Right lobe of liver (tissue), 4 donors: ENCODE results near the gene ZNF594.
"Not testable (repeated sequence)": the region's sequence is repeated elsewhere in the genome, so short reads cannot be mapped to it uniquely, and the experiment has no call there.

Experiments
- POLR2A ChIP-seq: fragments of 450-650 bp; IDR thresholded peaks from one replicate; pipeline ENCODE4 v1.6.1; 2017; ENCODE audit warnings: antibody characterized with exemption, mild to moderate bottlenecking
- TF ChIP-seq, protein P1 (sequence below), 4 donors: fragments of 200-600 bp in 3 of 4; fragments of 450-650 bp in 1 of 4; IDR thresholded peaks; one replicate each; pipeline versions ENCODE4 v1.5.1 to v1.8.0; 2016 to 2022; ENCODE audit warnings: antibody characterized with exemption in 4 of 4, mild to moderate bottlenecking in 2 of 4
- donor health status: DM: no; HTN: no; CAD: no.
- donor health status: DM: no; HTN: no; CAD: no.
- donor health status: DM: no; HTN: yes; CAD: no.

DNA sequence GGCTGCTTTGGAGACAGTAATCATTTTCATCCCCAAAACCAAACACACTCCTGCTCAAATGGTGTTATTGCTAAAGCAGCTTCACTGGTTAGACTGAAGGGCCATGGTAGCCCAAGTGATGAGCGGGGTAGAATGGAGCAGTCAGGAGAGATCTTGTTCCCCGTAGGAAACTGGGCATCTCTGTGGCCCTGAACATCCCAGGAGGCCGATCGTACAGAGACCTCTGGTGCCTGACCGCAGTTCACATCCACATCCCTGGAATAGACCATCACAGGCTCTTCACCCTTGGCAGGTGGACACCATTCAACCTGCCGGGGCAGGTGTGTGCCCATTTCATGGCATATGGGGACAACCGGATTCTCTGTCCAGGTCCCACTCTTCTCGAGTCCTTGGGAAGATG, 61.9 kb downstream of the ZNF594 start:
- TF ChIP-seq, protein P1, sequence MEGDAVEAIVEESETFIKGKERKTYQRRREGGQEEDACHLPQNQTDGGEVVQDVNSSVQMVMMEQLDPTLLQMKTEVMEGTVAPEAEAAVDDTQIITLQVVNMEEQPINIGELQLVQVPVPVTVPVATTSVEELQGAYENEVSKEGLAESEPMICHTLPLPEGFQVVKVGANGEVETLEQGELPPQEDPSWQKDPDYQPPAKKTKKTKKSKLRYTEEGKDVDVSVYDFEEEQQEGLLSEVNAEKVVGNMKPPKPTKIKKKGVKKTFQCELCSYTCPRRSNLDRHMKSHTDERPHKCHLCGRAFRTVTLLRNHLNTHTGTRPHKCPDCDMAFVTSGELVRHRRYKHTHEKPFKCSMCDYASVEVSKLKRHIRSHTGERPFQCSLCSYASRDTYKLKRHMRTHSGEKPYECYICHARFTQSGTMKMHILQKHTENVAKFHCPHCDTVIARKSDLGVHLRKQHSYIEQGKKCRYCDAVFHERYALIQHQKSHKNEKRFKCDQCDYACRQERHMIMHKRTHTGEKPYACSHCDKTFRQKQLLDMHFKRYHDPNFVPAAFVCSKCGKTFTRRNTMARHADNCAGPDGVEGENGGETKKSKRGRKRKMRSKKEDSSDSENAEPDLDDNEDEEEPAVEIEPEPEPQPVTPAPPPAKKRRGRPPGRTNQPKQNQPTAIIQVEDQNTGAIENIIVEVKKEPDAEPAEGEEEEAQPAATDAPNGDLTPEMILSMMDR (IDR thresholded peaks at IDR 0.05) = not testable (repeated sequence)
- TF ChIP-seq POLR2A = not testable (repeated sequence)
